ENCODE measurements around the gene ITGA5. TPM values are rescaled to one million over a fixed set of nuclear protein-coding genes. Genes with fewer than 3 reads are reported as not detected.

ITGA5 gene
- total RNA-seq, 1 experiment from 2014 or later, result 12.2 TPM

GRCh38 chr12:54404061-54405004, 14.7 kb downstream of the ITGA5 start:
- Histone ChIP-seq H3K79me1 (ENCODE audit: insufficient read depth, low read depth, low read length, poor library complexity, severe bottlenecking) (no peaks in the 10 kb centered on the region), H3K23me2 (ENCODE audit: insufficient read length, low read depth, low read length, poor library complexity, severe bottlenecking) (no peaks in the 10 kb centered on the region), H2BK5ac (ENCODE audit: insufficient read length, low read length) (no peak overlapping the region), H4K91ac (ENCODE audit: insufficient read length, low read depth, low read length) (no peak overlapping the region), H2BK20ac (ENCODE audit: low read depth, low read length, poor library complexity, severe bottlenecking) (no peak overlapping the region), H3K27me3 (ENCODE audit: insufficient read depth, low read length) (no peaks in the 10 kb centered on the region), H3K56ac (ENCODE audit: insufficient read length, low read depth, low read length) (no peak overlapping the region), H3K23ac (ENCODE audit: insufficient read length, low read depth, low read length) (no peak overlapping the region), H2BK12ac (ENCODE audit: insufficient read length, low read depth, low read length) (no peak overlapping the region), H2AFZ (ENCODE audit: low read length) (no peak overlapping the region), H2AK5ac (ENCODE audit: insufficient read length, low read length) (no peak overlapping the region), H3K4me1 (ENCODE audit: insufficient read depth, low read length) (no peaks in the 10 kb centered on the region), H3K9me3 (ENCODE audit: control insufficient read depth, low read depth, low read length) (no peaks in the 10 kb centered on the region), H4K8ac (replicated peaks; ENCODE audit: insufficient read length, low read depth, low read length) (no peak overlapping the region), H3K4me2 (ENCODE audit: insufficient read depth, insufficient read length, low read length) (no peak overlapping the region), H3K79me2 (ENCODE audit: insufficient read depth, low read length) (no peaks in the 10 kb centered on the region), H3K18ac (ENCODE audit: insufficient read length, low read depth, low read length) (no peak overlapping the region), H3K27ac (ENCODE audit: insufficient read length, low read depth, low read length) (no peak overlapping the region), H2BK120ac (ENCODE audit: low read depth, low read length, poor library complexity, severe bottlenecking) (no peak overlapping the region), H3K4ac (ENCODE audit: low read depth, low read length) (no peak overlapping the region), H4K5ac (ENCODE audit: insufficient read length, low read depth, low read length) (no peak overlapping the region), H3K14ac (ENCODE audit: insufficient read depth, low read length) (no peak overlapping the region), H2BK15ac (ENCODE audit: low read depth, low read length) (no peak overlapping the region), H4K20me1 (ENCODE audit: control insufficient read depth, insufficient read depth, insufficient read length) (no peaks in the 10 kb centered on the region), H3T11ph (ENCODE audit: low read length) (no peak overlapping the region), H3K9ac (ENCODE audit: extremely low read depth, insufficient read length, low read length) (no peak overlapping the region)
- peak; percentile 84 for DNase-seq
- peak; percentile 97 for TF ChIP-seq CTCF (conservative IDR thresholded peaks at IDR 0.05)
- H3K4me1 Mint-ChIP-seq, result peaks cover 3 to 7% of the 10 kb centered on the region in 2 experiments
- peaks cover 1% of the 10 kb centered on the region; the same call in 1 of the 2 replicates for H3K27me3 Mint-ChIP-seq (ENCODE audit: low read depth)
- WGBS (ENCODE audit: extremely low coverage, insufficient read length, low lambda C conversion rate), result no CpG with 5 or more reads among the region's 11 CpGs
- H3K27ac Mint-ChIP-seq, result no peak overlapping the region
- H3K4me3 Mint-ChIP-seq, result no peak overlapping the region
- H3K9me3 Mint-ChIP-seq, result no peaks in the 10 kb centered on the region
- H3K36me3 Mint-ChIP-seq (ENCODE audit: insufficient read depth in 1 of 3, low read depth in 3 of 3), result peaks cover 11 to 30% (median 22%) of the 10 kb centered on the region in 3 experiments
